A549 treated with DMSO at 1 μM for 4 hours (cell line): Measurements from ENCODE around the gene DLK2. TPM values are rescaled to one million over a fixed set of nuclear protein-coding genes. Genes with fewer than 3 reads are reported as not detected.

Experiments
- total RNA-seq: library from RNA; stranded (reverse); fragments of 200-300 nt; extraction: Qiagen RNA extraction; gene quantifications from 5 replicates; pipeline ENCODE4 v1.2.3, GENCODE V29; 2022; ENCODE audit warnings: low read depth

The DLK2 gene, protein sequence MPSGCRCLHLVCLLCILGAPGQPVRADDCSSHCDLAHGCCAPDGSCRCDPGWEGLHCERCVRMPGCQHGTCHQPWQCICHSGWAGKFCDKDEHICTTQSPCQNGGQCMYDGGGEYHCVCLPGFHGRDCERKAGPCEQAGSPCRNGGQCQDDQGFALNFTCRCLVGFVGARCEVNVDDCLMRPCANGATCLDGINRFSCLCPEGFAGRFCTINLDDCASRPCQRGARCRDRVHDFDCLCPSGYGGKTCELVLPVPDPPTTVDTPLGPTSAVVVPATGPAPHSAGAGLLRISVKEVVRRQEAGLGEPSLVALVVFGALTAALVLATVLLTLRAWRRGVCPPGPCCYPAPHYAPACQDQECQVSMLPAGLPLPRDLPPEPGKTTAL
- 3.5 to 6.8 TPM (median 6.4 TPM) in 5 replicates for total RNA-seq

DNA sequence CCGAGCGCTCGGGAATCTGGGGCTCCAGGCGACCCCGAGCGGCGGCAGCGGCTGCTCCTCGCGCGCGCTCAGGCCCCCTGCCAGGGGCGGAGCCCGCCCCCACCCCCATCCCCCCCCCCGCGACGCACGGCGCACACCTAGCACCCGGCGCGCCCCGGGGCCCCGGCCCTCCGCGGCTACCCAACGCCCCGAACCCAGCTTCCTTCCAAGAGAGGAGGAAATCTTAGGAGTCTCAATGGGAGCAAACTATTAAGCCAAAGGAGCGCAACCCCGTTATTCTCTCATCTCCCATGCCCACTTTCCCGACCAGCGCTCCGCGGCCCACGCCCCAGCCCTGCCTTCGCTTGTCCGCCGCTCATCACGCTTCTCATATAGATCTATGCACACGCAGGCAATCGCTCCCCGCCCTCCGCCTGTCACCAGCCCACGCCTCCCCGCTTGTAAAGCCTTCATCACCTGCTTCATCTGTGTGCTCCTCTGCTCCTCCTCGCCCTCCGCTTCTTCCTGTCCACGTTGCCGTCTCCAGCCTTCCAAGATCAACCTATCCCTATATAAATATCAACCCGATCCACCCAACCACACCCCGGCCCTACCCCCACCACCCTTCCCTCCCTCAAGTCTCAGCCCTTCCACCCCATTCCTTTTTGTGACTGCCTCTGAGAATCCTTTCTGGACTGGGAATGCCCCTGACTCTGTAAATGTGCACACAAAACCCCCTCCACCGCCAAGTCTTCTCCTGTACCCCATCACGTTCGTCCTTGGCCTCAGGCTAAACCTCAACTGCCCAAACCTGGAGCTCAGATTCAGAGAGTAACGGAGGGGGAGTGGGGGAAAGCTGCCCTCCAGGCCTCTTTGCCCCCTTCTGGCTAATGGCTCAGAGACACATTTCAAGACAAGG lies at the start of gene DLK2:
Gene DLK2, minus strand, starts transcription at position 18 of the 898 bp plus-strand sequence. CDS start 723 bp downstream, outside the sequence.

DNA sequence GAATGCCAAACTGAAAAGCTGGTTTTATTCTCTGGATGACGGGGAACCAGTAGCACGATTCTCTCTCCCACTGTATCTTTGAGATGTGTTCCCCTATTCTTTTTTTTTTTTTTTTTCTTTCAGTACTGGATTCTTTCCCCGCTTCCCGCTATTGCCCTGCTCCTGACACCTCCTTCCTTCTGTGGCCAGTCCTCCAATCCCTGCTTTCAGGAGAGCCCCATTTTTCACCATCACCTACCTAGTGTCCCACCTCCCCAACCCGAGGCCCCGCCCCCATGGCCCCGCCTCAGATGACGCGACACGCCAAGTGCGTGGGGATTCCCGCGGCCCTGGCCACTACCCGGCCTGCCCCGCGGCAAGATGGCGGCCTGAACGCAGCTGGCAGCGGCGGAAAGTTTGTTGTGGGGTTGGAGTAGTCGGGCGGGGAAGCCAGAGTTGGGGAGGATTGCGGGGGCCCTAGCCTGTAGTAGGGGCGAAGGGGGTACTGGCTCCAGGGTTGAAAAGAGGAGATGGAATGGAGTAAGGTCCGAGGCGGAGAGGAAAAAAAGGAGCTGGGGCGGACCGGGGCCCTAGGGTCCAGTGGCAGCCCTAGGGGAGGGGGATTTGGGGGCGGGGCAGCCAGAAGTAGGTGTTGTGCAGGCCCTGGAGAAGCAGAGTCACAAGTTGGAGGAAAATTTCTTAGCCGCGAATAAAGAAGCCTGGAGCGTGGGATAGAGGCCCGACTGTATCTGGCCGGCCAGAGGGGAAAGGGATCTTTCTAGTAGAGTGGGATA lies 22.1 kb upstream of the DLK2 start, which contains the start of gene TJAP1:
Gene TJAP1, plus strand, starts transcription at position 336 of the 773 bp plus-strand sequence. CDS start 21,432 bp downstream, outside the sequence.

DNA sequence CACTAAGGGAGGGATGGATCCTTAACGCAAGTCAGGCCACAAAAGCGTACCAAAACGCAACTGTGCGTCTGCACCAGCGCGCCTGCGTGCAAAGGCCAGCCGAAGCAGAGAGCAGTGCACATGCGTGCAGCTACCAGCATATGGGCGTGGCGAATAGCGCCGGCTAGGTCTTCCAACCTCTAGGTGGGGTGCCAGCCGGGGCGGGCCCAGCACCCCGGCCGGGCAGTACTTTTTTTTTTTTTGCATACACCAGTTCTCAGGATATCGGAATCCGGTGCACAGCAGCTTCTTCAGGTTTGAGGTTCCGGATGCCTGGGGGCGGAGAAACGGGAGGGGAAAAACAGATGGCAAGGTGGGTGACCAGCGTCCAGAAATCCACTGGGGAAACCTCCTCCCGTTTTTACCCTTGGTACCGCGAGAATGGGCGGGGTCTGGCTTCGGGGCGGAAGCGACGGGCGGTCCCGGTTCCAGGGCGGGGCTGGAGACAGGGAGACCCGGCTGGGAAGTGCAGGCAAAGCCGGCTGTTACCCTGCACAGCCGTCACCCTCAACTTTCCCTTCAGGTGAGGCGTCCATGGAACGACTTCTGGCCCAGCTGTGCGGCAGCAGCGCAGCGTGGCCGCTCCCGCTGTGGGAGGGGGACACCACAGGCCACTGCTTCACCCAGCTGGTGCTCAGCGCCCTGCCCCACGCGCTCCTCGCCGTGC lies 27.8 kb downstream of the DLK2 start, which contains the start of gene ABCC10:
Gene ABCC10, plus strand, starts transcription at position 136 of the 706 bp plus-strand sequence. Its CDS starts 438 bp downstream, at position 574.

Other genes starting within 250 kb of the DLK2 start
- gene DNPH1, start 226.1 kb downstream of the DLK2 start, total RNA-seq, result 74.5 to 96.8 TPM (median 85.9 TPM) in 5 replicates
- gene TTBK1, start 212.1 kb downstream of the DLK2 start, total RNA-seq, result 0.03 to 0.09 TPM (median 0.06 TPM) in 4 of 5 replicates, not detected in the other
- gene SLC22A7, start 157.3 kb downstream of the DLK2 start, total RNA-seq, result not detected in 5 replicates
- gene CRIP3, start 146.7 kb downstream of the DLK2 start, total RNA-seq, result 0.45 to 0.83 TPM (median 0.58 TPM) in 5 replicates
- gene ZNF318, start 85.9 kb downstream of the DLK2 start, total RNA-seq, result 4.7 to 6.5 TPM (median 5.6 TPM) in 5 replicates
- gene ABCC10, start 28.0 kb downstream of the DLK2 start, total RNA-seq, result 8.5 to 10.4 TPM (median 9.6 TPM) in 5 replicates
- gene TJAP1, start 22.0 kb upstream of the DLK2 start, total RNA-seq, result 18.6 to 21.0 TPM (median 20.1 TPM) in 5 replicates
- 0.74 to 1.3 TPM (median 1.1 TPM) in 5 replicates for gene LRRC73, start 54.8 kb upstream of the DLK2 start, total RNA-seq
- gene YIPF3, start 61.4 kb upstream of the DLK2 start, total RNA-seq, result 60.8 to 71.1 TPM (median 68.3 TPM) in 5 replicates
- gene POLR1C, start 61.5 kb upstream of the DLK2 start, total RNA-seq, result 47.0 to 60.7 TPM (median 53.9 TPM) in 5 replicates
- gene XPO5, start 120.5 kb upstream of the DLK2 start, total RNA-seq, result 29.2 to 33.9 TPM (median 31.6 TPM) in 5 replicates
- 8.3 to 10.5 TPM (median 9.3 TPM) in 5 replicates for gene POLH, start 120.6 kb upstream of the DLK2 start, total RNA-seq
- 18.4 to 21.5 TPM (median 20.0 TPM) in 5 replicates for gene GTPBP2, start 173.7 kb upstream of the DLK2 start, total RNA-seq
- gene MAD2L1BP, start 180.3 kb upstream of the DLK2 start, total RNA-seq, result 32.0 to 38.9 TPM (median 35.1 TPM) in 5 replicates
- 0.17 to 0.26 TPM (median 0.20 TPM) in 5 replicates for gene RSPH9, start 189.5 kb upstream of the DLK2 start, total RNA-seq
- gene MRPS18A, start 232.2 kb upstream of the DLK2 start, total RNA-seq, result 42.5 to 49.4 TPM (median 44.6 TPM) in 5 replicates